Prostate gland (tissue), 2 donors: ENCODE measurements around the gene SPATA18. TPM values are rescaled to one million over a fixed set of nuclear protein-coding genes. Genes with fewer than 3 reads are reported as not detected.
"Not testable (repeated sequence)": the region's sequence is repeated elsewhere in the genome, so short reads cannot be mapped to it uniquely, and the experiment has no call there.

Source experiments
- DNase-seq: peaks from one replicate; pipeline ENCODE4 v3.0.0-alpha.2; 2019; ENCODE audit warnings: low spot score
- H3K27ac ChIP-seq, 2 donors: fragments of 200-600 bp; sonication (generic); 2 replicates each; pipeline ENCODE4 v1.5.1; 2017 to 2019
- H3K27me3 ChIP-seq: fragments of 200-600 bp; sonication (generic); replicated peaks from 2 replicates; pipeline ENCODE4 v1.5.1; 2019; ENCODE audit not compliant: insufficient read depth
- H3K36me3 ChIP-seq, 2 donors: fragments of 200-600 bp; sonication (generic); 1 replicate in 1 of 2; 2 replicates in 1 of 2; pipeline versions ENCODE4 v1.5.1 to v1.8.1; 2017 to 2019
- H3K4me1 ChIP-seq: fragments of 200-600 bp; sonication (generic); replicated peaks from 2 replicates; pipeline ENCODE4 v1.5.1; 2019
- H3K4me3 ChIP-seq, 2 donors: fragments of 200-600 bp; sonication (generic); 2 replicates each; pipeline ENCODE4 v1.5.1; 2017 to 2019
- H3K9me3 ChIP-seq: fragments of 200-600 bp; sonication (generic); 2 replicates; pipeline ENCODE4 v1.5.1; 2017
- POLR2A ChIP-seq: fragments of 450-650 bp; IDR thresholded peaks from one replicate; pipeline ENCODE4 v1.6.1; 2016; ENCODE audit warnings: antibody characterized with exemption, mild to moderate bottlenecking
- POLR2AphosphoS5 ChIP-seq: sonication (generic); formaldehyde crosslinking; IDR thresholded peaks from one replicate; pipeline ENCODE4 v1.6.1; 2017; ENCODE audit warnings: antibody characterized with exemption
- WGBS: methylation state at CpG from one replicate; pipeline ENCODE4 v1.1.5; 2018; 5-methylcytosine and 5-hydroxymethylcytosine counted together
- intact Hi-C: fragments of 100-400 bp; cut with DNase I; formaldehyde crosslinking; loops from one replicate; pipeline ENCODE4 v1.14.2; 2022
- total RNA-seq, 2 donors: library from RNA; depleted of rRNA; stranded (reverse); fragments of >200 nt; gene quantifications; one replicate each; pipeline ENCODE4 v1.1.0, GENCODE V29; 2016
- TF ChIP-seq, protein P1 (sequence below), 4 experiments: fragments of 200-600 bp in 2 of 4; fragments of 450-650 bp in 2 of 4; sonication (generic) in 2 of 4; IDR thresholded peaks; 1 replicate in 3 of 4; 2 replicates in 1 of 4; pipeline ENCODE4 v1.5.1; 2016 to 2019; ENCODE audit warnings: antibody characterized with exemption in 4 of 4, mild to moderate bottlenecking in 2 of 4, moderate library complexity in 2 of 4

The SPATA18 gene
- total RNA-seq, 2 donors from 2014 or later = 8.1 to 16.6 TPM

DNA sequence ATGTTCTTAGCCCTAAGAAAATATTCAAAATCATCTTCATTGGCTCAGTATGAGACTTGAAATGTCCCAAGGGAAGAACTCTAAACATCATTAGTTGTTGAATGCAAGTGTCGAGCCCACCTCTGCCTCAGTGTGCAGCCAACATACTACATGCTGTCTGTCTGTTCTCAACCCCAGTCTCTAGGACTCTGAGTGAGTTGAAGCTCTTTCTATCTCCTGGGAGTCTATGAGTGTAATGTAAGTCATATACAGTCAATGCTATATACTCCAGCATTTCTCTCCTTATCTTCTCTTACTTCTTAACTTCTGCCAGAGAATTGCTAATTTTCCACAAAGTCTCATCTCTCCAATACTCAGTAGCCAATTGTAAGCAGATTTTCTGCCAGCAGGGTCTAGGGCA lies 61.3 kb downstream of the SPATA18 start:
- intact Hi-C loops = no loop called here
- WGBS = 80% methylated on average over 1 of the region's 1 CpG

DNA sequence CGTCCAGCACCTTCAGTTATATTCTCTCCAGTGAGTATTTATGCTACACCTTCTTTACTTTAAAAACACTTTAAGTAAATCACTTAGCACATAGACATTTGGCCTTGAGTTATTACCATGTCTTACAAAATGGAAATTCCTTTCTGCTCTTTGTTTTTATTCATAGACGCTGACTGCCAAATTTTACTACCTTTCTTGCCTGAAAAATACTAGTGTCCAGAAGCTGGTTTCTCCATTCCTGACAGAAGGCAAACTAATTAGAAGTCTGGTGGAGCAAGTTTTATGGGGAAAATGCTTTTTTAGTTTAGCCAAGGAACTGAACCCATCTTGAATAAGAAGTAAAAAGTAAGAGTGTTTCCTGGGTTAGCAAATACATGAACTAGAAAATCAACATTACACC lies 65.5 kb downstream of the SPATA18 start:
- H3K9me3 ChIP-seq = no peaks in the 10 kb centered on the region
- DNase-seq = no peak
- no peaks in the 10 kb centered on the region for H3K36me3 ChIP-seq
- intact Hi-C loops = no loop called here
- no peak overlapping the region for H3K4me3 ChIP-seq
- H3K4me1 ChIP-seq = no peaks in the 10 kb centered on the region
- H3K27me3 ChIP-seq = no peaks in the 10 kb centered on the region
- 31% methylated on average over 2 of the region's 2 CpGs for WGBS
- no peak overlapping the region for H3K27ac ChIP-seq
- TF ChIP-seq POLR2A (no peak), POLR2AphosphoS5 (no peak)

More for the DNA sequence above, 61.3 kb downstream of the SPATA18 start:
- TF ChIP-seq, protein P1, sequence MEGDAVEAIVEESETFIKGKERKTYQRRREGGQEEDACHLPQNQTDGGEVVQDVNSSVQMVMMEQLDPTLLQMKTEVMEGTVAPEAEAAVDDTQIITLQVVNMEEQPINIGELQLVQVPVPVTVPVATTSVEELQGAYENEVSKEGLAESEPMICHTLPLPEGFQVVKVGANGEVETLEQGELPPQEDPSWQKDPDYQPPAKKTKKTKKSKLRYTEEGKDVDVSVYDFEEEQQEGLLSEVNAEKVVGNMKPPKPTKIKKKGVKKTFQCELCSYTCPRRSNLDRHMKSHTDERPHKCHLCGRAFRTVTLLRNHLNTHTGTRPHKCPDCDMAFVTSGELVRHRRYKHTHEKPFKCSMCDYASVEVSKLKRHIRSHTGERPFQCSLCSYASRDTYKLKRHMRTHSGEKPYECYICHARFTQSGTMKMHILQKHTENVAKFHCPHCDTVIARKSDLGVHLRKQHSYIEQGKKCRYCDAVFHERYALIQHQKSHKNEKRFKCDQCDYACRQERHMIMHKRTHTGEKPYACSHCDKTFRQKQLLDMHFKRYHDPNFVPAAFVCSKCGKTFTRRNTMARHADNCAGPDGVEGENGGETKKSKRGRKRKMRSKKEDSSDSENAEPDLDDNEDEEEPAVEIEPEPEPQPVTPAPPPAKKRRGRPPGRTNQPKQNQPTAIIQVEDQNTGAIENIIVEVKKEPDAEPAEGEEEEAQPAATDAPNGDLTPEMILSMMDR (IDR thresholded peaks at IDR 0.05) = no peak
- no peak for TF ChIP-seq POLR2AphosphoS5
- no peak for TF ChIP-seq POLR2A
- no peak overlapping the region for H3K4me3 ChIP-seq
- no peak overlapping the region for H3K27ac ChIP-seq
- H3K27me3 ChIP-seq = no peaks in the 10 kb centered on the region
- no peaks in the 10 kb centered on the region for H3K4me1 ChIP-seq
- no peaks in the 10 kb centered on the region for H3K9me3 ChIP-seq
- H3K36me3 ChIP-seq = no peaks in the 10 kb centered on the region
- no peak for DNase-seq

DNA sequence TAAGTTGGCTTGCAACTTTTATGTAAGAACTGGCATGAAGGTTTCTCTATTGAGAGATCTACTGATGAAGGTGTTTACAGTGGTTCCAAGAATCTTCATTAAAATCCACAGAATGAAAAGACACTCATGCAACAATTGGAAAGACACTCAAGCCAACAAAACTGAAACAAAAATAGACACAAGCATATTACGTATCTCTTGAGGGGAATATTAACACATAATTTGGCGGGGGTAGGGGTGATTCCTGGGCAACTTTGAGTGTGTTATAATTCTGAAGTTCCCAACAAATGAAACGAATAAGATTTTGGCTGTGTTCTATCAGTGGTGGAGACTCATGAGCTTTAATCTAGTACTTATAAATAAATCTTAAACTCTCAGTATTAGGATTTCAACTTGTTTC lies 75.1 kb downstream of the SPATA18 start:
- no peaks in the 10 kb centered on the region for H3K36me3 ChIP-seq
- WGBS = 79% methylated on average over 3 of the region's 3 CpGs
- TF ChIP-seq, protein P1 (IDR thresholded peaks at IDR 0.05) = no peak
- no peak for TF ChIP-seq POLR2AphosphoS5
- TF ChIP-seq POLR2A = no peak
- no peaks in the 10 kb centered on the region for H3K4me1 ChIP-seq
- no peak for DNase-seq
- H3K9me3 ChIP-seq = no peaks in the 10 kb centered on the region
- intact Hi-C loops = no loop called here
- H3K27me3 ChIP-seq = no peaks in the 10 kb centered on the region
- no peak overlapping the region for H3K4me3 ChIP-seq
- no peak overlapping the region for H3K27ac ChIP-seq

DNA sequence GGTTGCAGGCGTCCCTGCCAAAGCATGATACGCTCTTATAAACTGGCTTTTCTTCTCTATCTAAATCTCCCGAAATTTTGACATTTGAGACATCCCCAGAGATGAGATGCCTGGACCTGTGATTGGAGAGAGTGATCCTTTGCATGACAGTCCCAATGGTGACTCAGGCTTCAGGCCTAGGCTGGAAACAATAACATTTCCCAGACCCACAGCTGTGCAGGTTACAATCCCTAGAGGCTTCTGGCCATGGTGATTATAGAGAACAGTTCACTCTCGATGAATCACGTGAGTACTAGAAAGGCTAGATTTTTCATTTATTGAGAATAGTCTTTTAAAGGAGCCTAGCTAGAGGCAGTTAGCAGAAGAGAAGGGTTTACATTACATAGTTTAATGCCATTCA lies 75.9 kb downstream of the SPATA18 start:
- no peak for DNase-seq
- H3K36me3 ChIP-seq = no peaks in the 10 kb centered on the region
- WGBS = 59% methylated on average over 5 of the region's 5 CpGs

DNA sequence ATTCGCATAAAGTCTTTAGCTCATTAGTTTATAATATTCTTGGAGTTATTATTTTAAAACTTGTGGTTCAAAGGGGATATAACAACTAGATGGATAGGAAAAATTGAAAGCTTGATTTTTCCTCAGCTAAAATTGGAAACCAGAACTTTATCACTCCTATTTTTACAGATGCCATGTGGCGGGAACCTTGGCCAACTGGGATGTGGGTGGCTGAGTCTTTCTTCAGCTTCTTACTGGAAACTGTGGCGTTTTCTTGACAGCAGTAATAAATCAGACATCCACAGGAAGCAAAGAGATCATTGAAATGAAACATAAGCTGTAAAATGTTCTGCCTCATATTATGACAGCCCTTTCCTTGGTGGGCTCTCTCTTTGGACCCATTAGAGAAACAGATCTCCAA lies 84.1 kb downstream of the SPATA18 start:
- 61% methylated on average over 3 of the region's 3 CpGs for WGBS
- no peak for TF ChIP-seq POLR2A
- TF ChIP-seq POLR2AphosphoS5 = no peak
- TF ChIP-seq, protein P1 (IDR thresholded peaks at IDR 0.05) = no peak
- Histone ChIP-seq H3K36me3 (no peaks in the 10 kb centered on the region), H3K4me1 (no peaks in the 10 kb centered on the region), H3K27me3 (no peaks in the 10 kb centered on the region), H3K27ac (no peak overlapping the region), H3K9me3 (no peaks in the 10 kb centered on the region), H3K4me3 (no peak overlapping the region)
- intact Hi-C loops = no loop called here
- DNase-seq = no peak

More for the DNA sequence above, 75.9 kb downstream of the SPATA18 start:
- H3K4me1 ChIP-seq = no peaks in the 10 kb centered on the region
- H3K27ac ChIP-seq = no peak overlapping the region
- no peaks in the 10 kb centered on the region for H3K27me3 ChIP-seq
- no peaks in the 10 kb centered on the region for H3K9me3 ChIP-seq
- intact Hi-C loops = no loop called here
- TF ChIP-seq, protein P1 (IDR thresholded peaks at IDR 0.05) = no peak
- TF ChIP-seq POLR2AphosphoS5 (no peak), POLR2A (no peak)
- H3K4me3 ChIP-seq = no peak overlapping the region

DNA sequence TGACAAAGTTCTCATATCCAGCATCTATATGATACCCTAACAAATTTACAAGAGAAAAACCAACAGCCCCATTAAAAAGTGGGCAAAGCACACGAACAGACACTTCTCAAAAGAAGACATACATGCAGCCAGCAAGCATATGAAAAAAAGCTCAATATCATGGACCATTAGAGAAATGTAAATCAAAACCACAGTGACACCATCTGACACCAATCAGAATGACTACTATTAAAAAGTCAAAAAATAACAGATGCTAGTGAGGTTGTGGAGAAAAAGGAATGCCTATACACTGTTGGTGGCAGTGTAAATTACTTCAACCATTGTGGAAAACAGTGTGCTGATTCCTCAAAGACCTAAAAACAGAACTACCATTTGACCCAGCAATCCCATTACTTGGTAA lies 86.0 kb downstream of the SPATA18 start:
- H3K4me3 ChIP-seq, H3K27me3 ChIP-seq, H3K9me3 ChIP-seq, DNase-seq, H3K36me3 ChIP-seq, H3K27ac ChIP-seq, intact Hi-C loops, H3K4me1 ChIP-seq: not testable (repeated sequence)
- 57% methylated on average over 1 of the region's 1 CpG for WGBS
